ENCODE data around the gene ATXN7L1. TPM values are rescaled to one million over a fixed set of nuclear protein-coding genes. Genes with fewer than 3 reads are reported as not detected.

Gene ATXN7L1
- total RNA-seq, 2 experiments from 2014 or later, result 3.7 to 4.4 TPM

DNA sequence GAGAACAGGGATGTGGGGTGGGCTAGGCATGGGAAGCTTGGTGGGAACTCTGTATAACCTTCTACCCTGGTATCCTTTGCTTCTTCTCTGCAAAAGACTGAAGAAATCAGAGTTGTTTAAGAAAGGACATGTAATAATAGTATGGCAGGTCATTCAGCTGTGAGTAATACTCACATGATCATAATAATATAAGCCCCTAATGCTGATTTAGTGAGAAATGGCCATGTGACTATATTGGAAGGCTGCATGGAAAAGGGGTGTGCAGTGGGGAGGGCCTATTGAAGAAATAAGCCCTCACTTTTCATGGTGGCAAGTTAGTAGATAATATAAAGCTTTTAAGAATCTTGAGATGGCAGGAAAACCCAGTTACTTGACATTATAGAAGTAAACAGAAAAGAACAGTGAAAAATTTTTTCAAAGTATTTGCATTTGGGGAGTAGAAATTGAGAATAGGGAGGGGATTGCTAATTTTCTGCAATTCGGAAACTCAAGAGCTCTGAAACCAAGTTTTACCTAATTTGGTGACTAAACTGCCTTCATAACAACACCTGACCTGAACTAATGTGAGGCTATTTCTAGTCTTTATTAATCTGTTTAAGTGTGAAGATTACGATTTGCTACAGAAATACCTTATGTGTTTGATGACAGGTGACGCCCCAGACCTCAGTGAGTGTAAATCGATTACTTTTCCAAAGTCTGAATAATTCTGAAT is 44.4 kb downstream of the ATXN7L1 start:
- no peak for DNase-seq
- H3K4me3 Mint-ChIP-seq, result no peak overlapping the region
- no peaks in the 10 kb centered on the region for H3K27me3 Mint-ChIP-seq
- H3K36me3 Mint-ChIP-seq, result no peaks in the 10 kb centered on the region
- H3K9me3 Mint-ChIP-seq, result no peaks in the 10 kb centered on the region
- peaks cover 7% of the 10 kb centered on the region for H3K4me1 Mint-ChIP-seq
- H3K27ac Mint-ChIP-seq, result no peak overlapping the region

DNA sequence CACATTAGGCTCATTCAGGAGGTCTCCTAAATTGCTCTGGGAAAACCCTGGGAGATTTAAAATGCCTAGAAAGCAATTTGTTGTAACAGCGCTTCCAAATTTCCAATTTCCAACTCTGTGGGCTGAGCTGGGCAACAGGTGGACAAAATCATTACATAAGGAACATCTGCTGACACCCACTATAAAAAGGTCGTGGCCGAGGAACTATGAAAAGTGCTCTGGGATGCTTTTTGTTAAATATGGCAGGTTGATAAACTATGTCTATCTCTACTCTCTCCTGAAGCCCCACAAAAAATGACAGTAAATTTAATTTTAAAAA is 45.1 kb downstream of the ATXN7L1 start:
- Mint-ChIP-seq H3K4me3 (no peak overlapping the region), H3K27ac (no peak overlapping the region), H3K27me3 (no peaks in the 10 kb centered on the region), H3K36me3 (no peaks in the 10 kb centered on the region), H3K4me1 (peaks cover 7% of the 10 kb centered on the region), H3K9me3 (no peaks in the 10 kb centered on the region)
- no peak for DNase-seq

DNA sequence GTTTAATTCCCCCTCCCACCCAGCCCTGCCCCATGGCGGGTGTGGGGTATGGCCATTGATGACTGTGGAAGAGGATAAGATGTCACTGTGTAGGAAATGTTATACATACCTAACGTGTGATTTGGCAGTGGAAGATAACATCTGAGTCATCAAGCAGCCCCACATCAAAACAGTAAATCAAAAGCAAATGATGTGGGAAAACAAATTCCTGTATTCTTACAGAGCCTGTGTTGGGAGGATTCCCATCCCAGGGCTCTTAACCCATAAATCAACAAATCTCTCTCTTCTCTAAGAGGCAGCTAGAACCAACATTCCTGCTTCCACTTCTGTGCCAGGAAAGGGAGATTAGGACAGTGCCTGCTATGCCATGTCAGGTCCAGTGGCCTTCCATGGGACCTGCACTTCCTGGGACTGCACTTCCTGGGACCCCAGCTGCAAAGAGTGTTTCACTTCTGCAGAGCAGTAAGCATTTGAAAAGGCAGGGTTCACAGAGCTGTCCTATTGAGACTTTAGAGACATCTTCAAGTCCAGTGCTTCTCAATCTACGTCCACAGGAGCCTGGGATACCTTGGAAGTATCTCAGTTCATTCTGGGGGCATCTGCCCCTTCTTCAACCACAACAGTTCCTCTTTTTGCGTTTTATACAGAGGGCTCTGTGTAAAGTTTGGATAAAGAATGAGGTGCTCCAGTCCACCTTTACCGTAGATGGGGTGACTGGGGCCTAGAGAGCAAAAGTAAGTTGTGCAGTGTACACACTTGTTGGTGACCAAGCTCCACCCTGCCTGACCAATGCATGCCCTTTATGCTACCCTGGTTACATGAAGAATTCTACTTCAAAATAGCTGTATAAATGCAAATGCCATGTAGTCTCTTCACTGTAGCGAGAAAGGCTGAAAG is 45.7 kb downstream of the ATXN7L1 start:
- H3K4me1 Mint-ChIP-seq, result peaks cover 7% of the 10 kb centered on the region
- H3K36me3 Mint-ChIP-seq, result no peaks in the 10 kb centered on the region
- no peaks in the 10 kb centered on the region for H3K27me3 Mint-ChIP-seq
- no peak overlapping the region for H3K27ac Mint-ChIP-seq
- no peak for DNase-seq
- H3K9me3 Mint-ChIP-seq, result no peaks in the 10 kb centered on the region
- no peak overlapping the region for H3K4me3 Mint-ChIP-seq

DNA sequence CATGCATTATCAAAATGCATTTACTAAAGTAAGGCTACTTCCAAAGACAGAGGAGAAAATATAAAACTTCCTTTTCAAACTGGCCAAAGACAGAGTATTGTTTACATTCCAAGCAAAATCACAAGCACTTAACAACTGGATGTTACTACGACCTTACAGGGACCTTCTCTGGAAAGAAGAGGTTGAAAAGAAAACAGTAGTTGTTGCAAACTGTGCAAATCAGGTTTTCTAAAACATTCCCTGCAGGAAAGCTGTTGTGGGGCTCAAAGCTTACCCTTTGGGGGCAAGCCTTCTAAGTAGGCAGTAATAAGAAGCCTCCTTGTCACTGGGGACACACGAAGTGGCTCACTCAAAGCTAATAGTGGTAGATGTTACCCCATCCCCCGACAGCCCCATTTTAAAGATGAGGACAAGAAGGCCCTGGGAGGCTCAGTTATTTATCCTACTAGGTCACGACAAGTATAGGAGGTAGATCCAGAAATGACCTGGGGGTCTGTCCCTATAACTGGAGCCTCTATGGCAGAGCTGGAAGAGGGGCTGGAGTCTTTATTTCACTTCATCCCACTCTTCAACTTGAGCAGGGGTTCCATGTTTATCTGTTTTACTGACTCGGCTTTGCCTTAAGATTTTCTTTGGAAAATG is 46.6 kb downstream of the ATXN7L1 start:
- Mint-ChIP-seq H3K27ac (no peak overlapping the region), H3K36me3 (peaks cover 2% of the 10 kb centered on the region), H3K27me3 (no peaks in the 10 kb centered on the region), H3K9me3 (no peaks in the 10 kb centered on the region), H3K4me3 (no peak overlapping the region), H3K4me1 (peaks cover 7% of the 10 kb centered on the region)
- DNase-seq, result no peak

DNA sequence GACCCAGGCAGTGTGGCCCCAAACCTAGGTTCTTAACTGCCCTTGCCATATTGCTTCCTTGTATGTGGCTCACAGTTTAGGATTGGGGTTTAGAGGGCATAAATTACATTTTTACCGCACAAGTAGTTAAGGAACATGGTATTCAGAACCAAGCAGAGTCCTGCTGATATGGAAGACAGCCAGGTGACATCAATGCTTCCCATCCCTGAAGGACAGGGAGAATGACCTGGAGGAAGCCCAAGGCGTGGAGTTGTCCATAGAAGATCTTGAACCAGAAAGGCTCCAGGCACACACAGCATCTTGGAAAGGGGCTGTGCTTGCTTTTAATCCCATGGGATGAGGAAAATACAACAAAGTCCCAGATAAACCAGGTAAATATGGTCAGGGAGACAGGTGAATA is 48.3 kb downstream of the ATXN7L1 start:
- H3K36me3 Mint-ChIP-seq, result peaks cover 16% of the 10 kb centered on the region
- peaks cover 12% of the 10 kb centered on the region for H3K4me1 Mint-ChIP-seq
- H3K27ac Mint-ChIP-seq, result no peak overlapping the region
- no peaks in the 10 kb centered on the region for H3K27me3 Mint-ChIP-seq
- no peak overlapping the region for H3K4me3 Mint-ChIP-seq
- DNase-seq, result no peak
- H3K9me3 Mint-ChIP-seq, result peaks cover 11% of the 10 kb centered on the region

DNA sequence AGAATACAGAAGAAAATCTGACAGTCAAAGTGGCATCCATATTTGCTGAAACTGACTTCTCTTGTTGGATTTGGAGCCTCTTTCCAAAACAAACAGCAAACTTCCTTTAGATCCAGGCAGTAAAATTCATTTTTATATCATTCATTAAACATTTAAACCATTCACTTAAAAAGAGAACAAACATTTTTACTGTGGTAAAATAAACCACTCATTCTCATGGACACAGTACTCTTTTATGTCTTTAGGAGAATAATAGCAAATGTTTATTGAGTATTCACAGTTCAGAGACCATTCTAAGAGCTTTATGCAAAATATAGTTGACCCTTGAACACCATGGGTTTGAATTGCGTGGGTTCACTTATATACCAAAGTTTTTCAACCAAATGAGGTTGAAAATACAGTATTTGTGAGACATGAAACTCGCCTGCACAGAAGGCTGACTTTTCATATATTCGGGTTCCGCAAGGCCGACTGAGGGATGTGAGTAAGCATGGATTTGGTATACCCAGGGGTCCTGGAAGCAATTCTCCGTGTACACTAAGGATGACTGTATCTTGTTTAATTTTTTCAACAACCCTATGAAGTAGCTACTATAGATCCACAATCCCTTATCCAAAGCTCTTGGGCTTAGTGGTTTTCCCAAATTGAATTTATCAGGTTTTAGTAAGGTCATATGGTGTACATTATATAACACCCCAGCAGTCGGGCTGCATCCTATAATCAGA is 49.1 kb downstream of the ATXN7L1 start:
- peaks cover 12% of the 10 kb centered on the region for H3K4me1 Mint-ChIP-seq
- no peaks in the 10 kb centered on the region for H3K27me3 Mint-ChIP-seq
- H3K4me3 Mint-ChIP-seq, result no peak overlapping the region
- no peak for DNase-seq
- peaks cover 16% of the 10 kb centered on the region for H3K36me3 Mint-ChIP-seq
- H3K9me3 Mint-ChIP-seq, result peaks cover 11% of the 10 kb centered on the region
- H3K27ac Mint-ChIP-seq, result no peak overlapping the region

DNA sequence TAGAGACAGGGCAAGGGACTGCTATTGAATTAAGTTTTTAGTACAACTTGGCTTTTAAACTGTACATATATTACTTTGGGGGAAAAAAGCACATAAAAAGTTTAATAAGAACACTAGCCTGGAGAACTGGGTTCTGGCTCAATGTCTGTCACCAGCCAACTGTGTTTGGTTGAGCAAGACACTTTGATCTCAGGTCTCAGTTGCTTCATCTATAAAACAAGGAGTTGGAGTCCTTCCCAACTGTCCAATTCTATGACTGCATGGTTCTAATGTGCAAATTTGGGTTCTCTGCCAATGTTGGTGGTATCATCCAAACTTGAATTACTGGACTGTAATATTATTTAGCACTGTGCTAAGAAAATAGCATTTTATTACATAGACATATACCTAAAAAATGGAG is 50.3 kb downstream of the ATXN7L1 start:
- Mint-ChIP-seq H3K27ac (no peak overlapping the region), H3K4me3 (no peak overlapping the region), H3K4me1 (peaks cover 19% of the 10 kb centered on the region)

DNA sequence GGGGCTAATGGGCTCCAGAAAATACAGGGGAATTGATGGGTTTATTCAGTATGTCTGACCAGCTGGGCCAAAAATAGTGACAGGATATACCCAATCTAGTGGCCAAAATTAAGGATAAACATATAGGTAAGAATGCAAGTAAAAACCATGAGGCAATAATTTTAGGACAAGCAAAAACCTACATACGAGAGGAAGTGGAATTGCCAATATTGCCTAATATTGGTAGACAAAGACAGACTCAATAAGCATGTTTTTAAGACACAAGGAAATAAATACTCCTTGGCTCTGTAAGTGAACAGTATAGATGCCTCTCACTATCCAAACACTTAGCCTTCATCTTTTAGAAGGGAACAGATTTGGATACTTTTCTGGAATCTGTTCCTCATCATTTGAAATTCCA is 51.0 kb downstream of the ATXN7L1 start:
- Mint-ChIP-seq H3K4me3 (no peak overlapping the region), H3K36me3 (peaks cover 16% of the 10 kb centered on the region), H3K27ac (no peak overlapping the region), H3K4me1 (peaks cover 19% of the 10 kb centered on the region), H3K9me3 (peaks cover 11% of the 10 kb centered on the region), H3K27me3 (no peaks in the 10 kb centered on the region)
- no peak for DNase-seq

More for the DNA sequence above, 50.3 kb downstream of the ATXN7L1 start:
- Mint-ChIP-seq H3K27me3 (no peaks in the 10 kb centered on the region), H3K9me3 (peaks cover 11% of the 10 kb centered on the region), H3K36me3 (peaks cover 16% of the 10 kb centered on the region)
- no peak for DNase-seq

DNA sequence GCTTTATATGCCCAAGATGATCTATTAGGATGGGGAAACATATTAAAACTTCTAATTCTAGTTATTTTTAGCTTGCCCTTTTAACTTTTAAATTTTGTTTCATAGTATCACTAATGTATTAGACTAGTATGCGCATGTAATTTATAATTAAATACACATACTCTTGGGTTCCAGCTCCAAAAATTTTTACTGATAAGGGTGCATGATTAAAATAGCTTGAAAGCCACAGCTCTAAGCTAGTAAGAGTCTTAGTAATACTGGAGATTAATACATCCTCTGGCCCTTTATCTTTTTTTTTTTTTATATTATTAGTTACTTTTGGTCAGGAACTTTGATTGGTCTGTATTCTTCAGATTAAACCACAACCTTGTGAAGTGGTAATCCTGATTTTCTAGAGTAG is 53.6 kb downstream of the ATXN7L1 start:
- Mint-ChIP-seq H3K27ac (no peak overlapping the region), H3K4me1 (peaks cover 19% of the 10 kb centered on the region), H3K27me3 (no peaks in the 10 kb centered on the region), H3K4me3 (no peak overlapping the region), H3K9me3 (peaks cover 11% of the 10 kb centered on the region), H3K36me3 (peaks cover 16% of the 10 kb centered on the region)
- DNase-seq, result no peak

DNA sequence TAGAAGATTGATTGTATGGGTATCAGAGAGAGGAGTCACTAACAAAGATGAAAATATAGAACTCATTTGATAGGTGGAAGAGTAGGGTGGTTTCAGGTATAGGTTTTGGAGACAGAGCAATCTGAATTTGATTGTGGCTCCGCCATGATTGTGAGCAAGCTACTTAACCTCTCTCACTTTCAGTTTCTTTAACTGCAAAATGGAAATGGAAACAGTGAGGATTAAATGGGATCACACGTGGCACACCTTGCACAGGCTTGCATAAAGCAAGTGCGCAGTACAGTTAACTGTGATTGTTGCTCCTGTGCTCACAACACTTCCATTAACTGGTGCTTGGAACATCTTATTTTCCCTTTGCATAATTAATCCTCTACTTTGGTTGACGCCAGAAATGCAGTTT is 54.9 kb downstream of the ATXN7L1 start:
- no peak for DNase-seq
- no peak overlapping the region for H3K27ac Mint-ChIP-seq
- H3K9me3 Mint-ChIP-seq, result peaks cover 11% of the 10 kb centered on the region
- peaks cover 19% of the 10 kb centered on the region for H3K4me1 Mint-ChIP-seq
- no peaks in the 10 kb centered on the region for H3K27me3 Mint-ChIP-seq
- no peak overlapping the region for H3K4me3 Mint-ChIP-seq
- H3K36me3 Mint-ChIP-seq, result peaks cover 16% of the 10 kb centered on the region

DNA sequence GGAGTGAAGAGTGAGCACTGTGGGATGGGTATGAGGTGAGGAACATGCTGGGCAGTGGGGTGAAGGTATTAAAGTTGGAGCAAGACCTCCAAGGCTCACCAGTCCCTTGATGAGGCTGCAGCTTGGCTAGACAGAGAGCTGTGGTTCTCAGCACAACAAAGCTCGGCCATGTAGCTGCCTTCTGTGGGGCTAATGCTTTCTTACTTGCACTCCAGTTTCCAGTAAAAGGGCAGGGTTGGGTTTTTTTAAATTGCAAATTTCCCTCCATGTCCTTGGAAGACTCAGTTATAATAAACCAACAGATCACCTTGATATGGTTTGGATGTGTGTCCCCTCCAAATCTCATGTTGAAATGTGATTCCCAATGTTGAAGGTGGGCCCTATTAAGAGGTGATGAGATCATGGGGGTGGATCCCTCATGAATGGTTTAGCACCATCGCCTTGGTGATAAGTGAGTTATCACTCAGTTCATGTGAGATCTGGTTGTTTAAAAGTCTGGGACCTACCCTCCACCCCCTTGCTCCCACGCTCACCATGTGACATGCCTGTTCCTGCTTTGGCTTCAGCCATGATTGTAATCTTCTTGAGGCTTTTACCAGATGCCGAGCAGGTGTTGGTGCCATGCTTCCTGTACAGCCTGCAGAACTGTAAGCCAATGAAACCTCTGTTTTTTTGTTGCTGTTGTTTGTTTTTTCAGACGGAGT is 55.9 kb downstream of the ATXN7L1 start:
- peaks cover 11% of the 10 kb centered on the region for H3K9me3 Mint-ChIP-seq
- no peak overlapping the region for H3K4me3 Mint-ChIP-seq
- DNase-seq, result no peak
- peaks cover 19% of the 10 kb centered on the region for H3K4me1 Mint-ChIP-seq
- H3K27ac Mint-ChIP-seq, result no peak overlapping the region
- no peaks in the 10 kb centered on the region for H3K27me3 Mint-ChIP-seq
- peaks cover 16% of the 10 kb centered on the region for H3K36me3 Mint-ChIP-seq

DNA sequence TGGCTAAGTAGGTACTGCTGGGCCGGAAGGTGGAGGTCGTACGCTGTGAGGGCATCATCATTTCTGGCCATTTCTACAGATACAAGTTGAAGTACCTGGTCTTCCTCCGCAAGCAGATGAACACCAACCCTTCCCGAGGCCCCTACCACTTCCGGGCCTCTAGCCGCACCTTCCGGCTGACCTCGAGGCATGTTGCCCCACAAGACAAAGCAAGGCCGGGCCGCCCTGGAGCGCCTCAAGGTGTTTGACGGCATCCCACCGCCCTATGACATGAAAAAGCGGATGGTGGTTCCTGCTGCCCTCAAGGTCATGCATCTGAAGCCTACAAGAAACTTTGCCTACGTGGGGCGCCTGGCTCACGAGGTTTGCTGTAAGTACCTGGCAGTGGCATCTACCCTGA is 56.8 kb downstream of the ATXN7L1 start:
- Mint-ChIP-seq H3K4me1 (peaks cover 23% of the 10 kb centered on the region), H3K4me3 (no peak overlapping the region), H3K36me3 (peaks cover 13% of the 10 kb centered on the region), H3K27ac (no peak overlapping the region), H3K9me3 (peaks cover 11% of the 10 kb centered on the region), H3K27me3 (no peaks in the 10 kb centered on the region)
- DNase-seq, result no peak

DNA sequence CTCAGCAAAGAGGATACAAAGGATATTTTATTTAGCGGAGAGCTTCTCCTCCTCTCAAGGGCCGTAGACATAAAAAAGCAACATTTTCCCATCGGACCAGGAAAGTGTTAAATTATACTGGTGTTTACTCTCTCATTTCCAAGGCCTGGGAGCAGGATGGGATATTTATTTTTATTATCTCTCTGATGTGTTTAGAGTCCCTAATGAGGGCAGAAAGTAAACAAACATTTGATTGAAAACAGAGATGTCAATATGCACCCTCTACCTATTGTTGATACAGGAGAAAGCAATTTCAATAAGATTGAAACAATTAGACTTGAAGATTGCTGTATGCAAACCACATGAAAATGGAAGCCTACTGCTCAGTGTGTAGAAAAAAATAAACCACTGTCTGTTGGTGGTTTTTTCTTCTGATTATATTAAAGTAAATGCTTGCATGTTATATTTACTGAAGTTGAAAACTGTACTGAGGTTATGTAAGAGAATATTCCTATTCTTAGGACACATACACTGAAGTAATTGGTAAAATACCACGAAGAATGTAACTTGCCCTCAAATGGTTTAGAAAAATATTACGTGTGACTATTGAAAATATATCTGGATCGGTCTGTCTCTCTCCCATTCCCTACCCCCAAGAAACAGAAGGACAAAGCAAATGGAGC is 59.3 kb downstream of the ATXN7L1 start:
- H3K9me3 Mint-ChIP-seq, result no peaks in the 10 kb centered on the region
- H3K27me3 Mint-ChIP-seq, result no peaks in the 10 kb centered on the region
- H3K27ac Mint-ChIP-seq, result no peak overlapping the region

DNA sequence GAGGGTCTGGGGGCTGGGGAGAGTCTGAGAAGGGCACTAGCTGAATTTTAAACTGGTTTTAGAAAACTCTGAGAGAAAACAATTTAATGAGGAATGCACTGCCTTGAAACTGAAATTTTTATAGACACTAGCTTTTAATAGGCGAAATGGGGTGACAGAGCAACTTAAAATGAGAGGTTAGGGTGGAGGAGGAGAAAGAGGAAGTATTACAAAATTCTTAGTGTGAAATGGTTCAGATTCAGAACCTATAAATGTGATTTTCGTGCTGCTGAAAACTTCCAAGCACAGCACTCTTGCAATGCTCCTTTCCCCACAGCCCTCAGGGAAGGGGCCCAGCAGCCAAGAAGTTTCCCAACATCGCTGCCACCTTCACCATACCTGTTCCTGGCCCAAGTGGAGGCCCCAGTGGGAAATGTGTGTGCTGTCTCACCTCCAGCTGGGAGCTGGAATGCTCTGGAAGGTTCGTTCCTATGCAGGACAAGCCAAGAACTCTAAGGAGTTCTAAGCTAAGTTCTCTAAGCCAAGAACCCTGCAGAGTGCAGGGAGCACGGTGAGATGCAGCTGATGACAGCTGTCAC is 60.0 kb downstream of the ATXN7L1 start:
- Mint-ChIP-seq H3K27me3 (no peaks in the 10 kb centered on the region), H3K9me3 (no peaks in the 10 kb centered on the region)

More for the DNA sequence above, 59.3 kb downstream of the ATXN7L1 start:
- H3K36me3 Mint-ChIP-seq, result peaks cover 1% of the 10 kb centered on the region
- no peak for DNase-seq
- H3K4me3 Mint-ChIP-seq, result no peak overlapping the region
- peaks cover 13% of the 10 kb centered on the region for H3K4me1 Mint-ChIP-seq

More for the DNA sequence above, 60.0 kb downstream of the ATXN7L1 start:
- H3K4me3 Mint-ChIP-seq, result no peak overlapping the region
- H3K4me1 Mint-ChIP-seq, result peaks cover 7% of the 10 kb centered on the region
- peaks cover 3% of the 10 kb centered on the region for H3K36me3 Mint-ChIP-seq
- DNase-seq, result no peak
- no peak overlapping the region for H3K27ac Mint-ChIP-seq
